HG02885 (cell line): ENCODE data around the gene NHERF1.

Experiments used
- ATAC-seq: cut with Tn5 transposase; IDR thresholded peaks from one replicate; pipeline ENCODE4 v1.9.1; 2021; ENCODE audit warnings: mild to moderate bottlenecking; ENCODE audit not compliant: unreplicated experiment, poor library complexity

Gene NHERF1

GRCh38 chr17:74748529-74749278 lies at the start of gene NHERF1:
NHERF1 (plus strand) TSS chr17:74748628; CDS start chr17:74748847, 219 bp downstream.
- ATAC-seq = peak; percentile 87

- ATAC-seq = no peak
Measured at GRCh38 chr17:74699236-74699635, 49.2 kb upstream of the NHERF1 start.

- no peak for ATAC-seq
Measured at GRCh38 chr17:74702116-74702871, 46.1 kb upstream of the NHERF1 start.

- ATAC-seq = no peak
Measured at GRCh38 chr17:74703311-74703710, 45.1 kb upstream of the NHERF1 start.

GRCh38 chr17:74704544-74704943 lies 43.9 kb upstream of the NHERF1 start:
- no peak for ATAC-seq

- ATAC-seq = no peak
Measured at GRCh38 chr17:74711058-74711824, 37.2 kb upstream of the NHERF1 start.

- no peak for ATAC-seq
Measured at GRCh38 chr17:74712301-74712700, 36.1 kb upstream of the NHERF1 start.

- ATAC-seq = no peak
Measured at GRCh38 chr17:74712756-74713155, 35.7 kb upstream of the NHERF1 start, which contains the start of gene CD300LF. CD300LF (minus strand) TSS chr17:74712923; CDS start chr17:74712866, 57 bp downstream.

- ATAC-seq = no peak
Measured at GRCh38 chr17:74713171-74713755, 35.2 kb upstream of the NHERF1 start.

GRCh38 chr17:74715144-74715543 lies 33.3 kb upstream of the NHERF1 start:
- no peak for ATAC-seq

GRCh38 chr17:74720506-74720905 lies 27.9 kb upstream of the NHERF1 start:
- ATAC-seq = no peak

GRCh38 chr17:74722782-74723181 lies 25.6 kb upstream of the NHERF1 start:
- ATAC-seq = no peak

GRCh38 chr17:74723891-74724290 lies 24.5 kb upstream of the NHERF1 start:
- no peak for ATAC-seq

- no peak for ATAC-seq
Measured at GRCh38 chr17:74725111-74725510, 23.3 kb upstream of the NHERF1 start.

GRCh38 chr17:74728033-74728701 lies 20.3 kb upstream of the NHERF1 start:
- ATAC-seq = no peak

- no peak for ATAC-seq
Measured at GRCh38 chr17:74728702-74729075, 19.7 kb upstream of the NHERF1 start.

- no peak for ATAC-seq
Measured at GRCh38 chr17:74729368-74729767, 19.1 kb upstream of the NHERF1 start.

- no peak for ATAC-seq
Measured at GRCh38 chr17:74729866-74730265, 18.6 kb upstream of the NHERF1 start.

- no peak for ATAC-seq
Measured at GRCh38 chr17:74730491-74731346, 17.7 kb upstream of the NHERF1 start.
